ENCODE results near the gene LIMS1.

LIMS1 gene

GRCh38 chr2:108602422-108602821 lies 68.2 kb downstream of the LIMS1 start:
- H3K4me3 ChIP-seq (ENCODE audit: low read depth, low read length) = no peak overlapping the region
- H3K27ac ChIP-seq (ENCODE audit: low read depth, low read length) = no peak overlapping the region
- no peaks in the 10 kb centered on the region for H3K36me3 ChIP-seq (ENCODE audit: control insufficient read depth, insufficient read depth, low read length)
- no peak overlapping the region for H3K9ac ChIP-seq (ENCODE audit: low read length)
- no peaks in the 10 kb centered on the region for H3K9me3 ChIP-seq (ENCODE audit: control insufficient read depth, insufficient read depth, low read depth, low read length)
- 0 out of 2 replicates have a peak, but pooled peaks cover 4% of the 10 kb centered on the region for H3K4me1 ChIP-seq (ENCODE audit: control insufficient read depth, insufficient read depth, low read length)
- no peaks in the 10 kb centered on the region for H3K27me3 ChIP-seq (ENCODE audit: control insufficient read depth, insufficient read depth, low read length)

- Histone ChIP-seq H3K36me3 (ENCODE audit: control insufficient read depth, insufficient read depth, low read length) (no peaks in the 10 kb centered on the region), H3K9me3 (ENCODE audit: control insufficient read depth, insufficient read depth, low read depth, low read length) (no peaks in the 10 kb centered on the region), H3K27ac (ENCODE audit: low read depth, low read length) (no peak overlapping the region), H3K4me3 (ENCODE audit: low read depth, low read length) (no peak overlapping the region), H3K4me1 (ENCODE audit: control insufficient read depth, insufficient read depth, low read length) (peaks cover 7% of the 10 kb centered on the region), H3K9ac (ENCODE audit: low read length) (no peak overlapping the region), H3K27me3 (ENCODE audit: control insufficient read depth, insufficient read depth, low read length) (no peaks in the 10 kb centered on the region)
These were observed 69.9 kb downstream of the LIMS1 start for GRCh38 chr2:108604196-108604595.

GRCh38 chr2:108605947-108606346 lies 71.7 kb downstream of the LIMS1 start:
- Histone ChIP-seq H3K4me3 (ENCODE audit: low read depth, low read length) (no peak overlapping the region), H3K4me1 (ENCODE audit: control insufficient read depth, insufficient read depth, low read length) (peaks cover 9% of the 10 kb centered on the region)

GRCh38 chr2:108607706-108608301 lies 73.5 kb downstream of the LIMS1 start:
- peaks cover 9% of the 10 kb centered on the region for H3K4me1 ChIP-seq (ENCODE audit: control insufficient read depth, insufficient read depth, low read length)
- H3K36me3 ChIP-seq (ENCODE audit: control insufficient read depth, insufficient read depth, low read length) = no peaks in the 10 kb centered on the region
- no peaks in the 10 kb centered on the region for H3K9me3 ChIP-seq (ENCODE audit: control insufficient read depth, insufficient read depth, low read depth, low read length)
- H3K9ac ChIP-seq (ENCODE audit: low read length) = no peak overlapping the region
- no peaks in the 10 kb centered on the region for H3K27me3 ChIP-seq (ENCODE audit: control insufficient read depth, insufficient read depth, low read length)
- no peak overlapping the region for H3K4me3 ChIP-seq (ENCODE audit: low read depth, low read length)
- H3K27ac ChIP-seq (ENCODE audit: low read depth, low read length) = no peak overlapping the region

More at GRCh38 chr2:108605947-108606346, 71.7 kb downstream of the LIMS1 start:
- H3K9me3 ChIP-seq (ENCODE audit: control insufficient read depth, insufficient read depth, low read depth, low read length) = no peaks in the 10 kb centered on the region
- H3K27ac ChIP-seq (ENCODE audit: low read depth, low read length) = no peak overlapping the region
- H3K9ac ChIP-seq (ENCODE audit: low read length) = no peak overlapping the region
- H3K36me3 ChIP-seq (ENCODE audit: control insufficient read depth, insufficient read depth, low read length) = no peaks in the 10 kb centered on the region
- no peaks in the 10 kb centered on the region for H3K27me3 ChIP-seq (ENCODE audit: control insufficient read depth, insufficient read depth, low read length)

- no peaks in the 10 kb centered on the region for H3K9me3 ChIP-seq (ENCODE audit: control insufficient read depth, insufficient read depth, low read depth, low read length)
- no peaks in the 10 kb centered on the region for H3K27me3 ChIP-seq (ENCODE audit: control insufficient read depth, insufficient read depth, low read length)
- H3K9ac ChIP-seq (ENCODE audit: low read length) = no peak overlapping the region
- no peaks in the 10 kb centered on the region for H3K36me3 ChIP-seq (ENCODE audit: control insufficient read depth, insufficient read depth, low read length)
- H3K27ac ChIP-seq (ENCODE audit: low read depth, low read length) = no peak overlapping the region
- peaks cover 20% of the 10 kb centered on the region for H3K4me1 ChIP-seq (ENCODE audit: control insufficient read depth, insufficient read depth, low read length)
- no peak overlapping the region for H3K4me3 ChIP-seq (ENCODE audit: low read depth, low read length)
These were observed 76.8 kb downstream of the LIMS1 start for GRCh38 chr2:108611021-108611420.

- Histone ChIP-seq H3K9me3 (ENCODE audit: control insufficient read depth, insufficient read depth, low read depth, low read length) (no peaks in the 10 kb centered on the region), H3K36me3 (ENCODE audit: control insufficient read depth, insufficient read depth, low read length) (no peaks in the 10 kb centered on the region), H3K4me1 (ENCODE audit: control insufficient read depth, insufficient read depth, low read length) (peaks cover 20% of the 10 kb centered on the region), H3K27ac (ENCODE audit: low read depth, low read length) (no peak overlapping the region), H3K27me3 (ENCODE audit: control insufficient read depth, insufficient read depth, low read length) (no peaks in the 10 kb centered on the region), H3K4me3 (ENCODE audit: low read depth, low read length) (no peak overlapping the region), H3K9ac (ENCODE audit: low read length) (no peak overlapping the region)
These were observed 77.9 kb downstream of the LIMS1 start for GRCh38 chr2:108612153-108612513.

- Histone ChIP-seq H3K9ac (ENCODE audit: low read length) (no peak overlapping the region), H3K4me3 (ENCODE audit: low read depth, low read length) (no peak overlapping the region), H3K4me1 (ENCODE audit: control insufficient read depth, insufficient read depth, low read length) (peaks cover 23% of the 10 kb centered on the region), H3K9me3 (ENCODE audit: control insufficient read depth, insufficient read depth, low read depth, low read length) (no peaks in the 10 kb centered on the region), H3K36me3 (ENCODE audit: control insufficient read depth, insufficient read depth, low read length) (no peaks in the 10 kb centered on the region), H3K27ac (ENCODE audit: low read depth, low read length) (no peak overlapping the region), H3K27me3 (ENCODE audit: control insufficient read depth, insufficient read depth, low read length) (no peaks in the 10 kb centered on the region)
These were observed 78.4 kb downstream of the LIMS1 start for GRCh38 chr2:108612514-108613183.

- no peak overlapping the region for H3K9ac ChIP-seq (ENCODE audit: low read length)
- H3K27me3 ChIP-seq (ENCODE audit: control insufficient read depth, insufficient read depth, low read length) = no peaks in the 10 kb centered on the region
- peaks cover 26% of the 10 kb centered on the region for H3K4me1 ChIP-seq (ENCODE audit: control insufficient read depth, insufficient read depth, low read length)
- no peaks in the 10 kb centered on the region for H3K9me3 ChIP-seq (ENCODE audit: control insufficient read depth, insufficient read depth, low read depth, low read length)
- H3K27ac ChIP-seq (ENCODE audit: low read depth, low read length) = no peak overlapping the region
- no peak overlapping the region for H3K4me3 ChIP-seq (ENCODE audit: low read depth, low read length)
- no peaks in the 10 kb centered on the region for H3K36me3 ChIP-seq (ENCODE audit: control insufficient read depth, insufficient read depth, low read length)
These were observed 79.2 kb downstream of the LIMS1 start for GRCh38 chr2:108613261-108614042.

- H3K4me1 ChIP-seq (ENCODE audit: control insufficient read depth, insufficient read depth, low read length) = peaks cover 24% of the 10 kb centered on the region
- H3K27ac ChIP-seq (ENCODE audit: low read depth, low read length) = no peak overlapping the region
- H3K36me3 ChIP-seq (ENCODE audit: control insufficient read depth, insufficient read depth, low read length) = no peaks in the 10 kb centered on the region
- no peak overlapping the region for H3K9ac ChIP-seq (ENCODE audit: low read length)
- H3K4me3 ChIP-seq (ENCODE audit: low read depth, low read length) = no peak overlapping the region
- no peaks in the 10 kb centered on the region for H3K27me3 ChIP-seq (ENCODE audit: control insufficient read depth, insufficient read depth, low read length)
- no peaks in the 10 kb centered on the region for H3K9me3 ChIP-seq (ENCODE audit: control insufficient read depth, insufficient read depth, low read depth, low read length)
These were observed 79.8 kb downstream of the LIMS1 start for GRCh38 chr2:108614043-108614545.

GRCh38 chr2:108614659-108615058 lies 80.4 kb downstream of the LIMS1 start:
- Histone ChIP-seq H3K36me3 (ENCODE audit: control insufficient read depth, insufficient read depth, low read length) (no peaks in the 10 kb centered on the region), H3K27ac (ENCODE audit: low read depth, low read length) (no peak overlapping the region), H3K9me3 (ENCODE audit: control insufficient read depth, insufficient read depth, low read depth, low read length) (no peaks in the 10 kb centered on the region), H3K4me1 (ENCODE audit: control insufficient read depth, insufficient read depth, low read length) (peaks cover 22% of the 10 kb centered on the region), H3K9ac (ENCODE audit: low read length) (no peak overlapping the region), H3K4me3 (ENCODE audit: low read depth, low read length) (no peak overlapping the region), H3K27me3 (ENCODE audit: control insufficient read depth, insufficient read depth, low read length) (no peaks in the 10 kb centered on the region)
